Measurements from ENCODE around the gene MAOA.

Gene MAOA

DNA sequence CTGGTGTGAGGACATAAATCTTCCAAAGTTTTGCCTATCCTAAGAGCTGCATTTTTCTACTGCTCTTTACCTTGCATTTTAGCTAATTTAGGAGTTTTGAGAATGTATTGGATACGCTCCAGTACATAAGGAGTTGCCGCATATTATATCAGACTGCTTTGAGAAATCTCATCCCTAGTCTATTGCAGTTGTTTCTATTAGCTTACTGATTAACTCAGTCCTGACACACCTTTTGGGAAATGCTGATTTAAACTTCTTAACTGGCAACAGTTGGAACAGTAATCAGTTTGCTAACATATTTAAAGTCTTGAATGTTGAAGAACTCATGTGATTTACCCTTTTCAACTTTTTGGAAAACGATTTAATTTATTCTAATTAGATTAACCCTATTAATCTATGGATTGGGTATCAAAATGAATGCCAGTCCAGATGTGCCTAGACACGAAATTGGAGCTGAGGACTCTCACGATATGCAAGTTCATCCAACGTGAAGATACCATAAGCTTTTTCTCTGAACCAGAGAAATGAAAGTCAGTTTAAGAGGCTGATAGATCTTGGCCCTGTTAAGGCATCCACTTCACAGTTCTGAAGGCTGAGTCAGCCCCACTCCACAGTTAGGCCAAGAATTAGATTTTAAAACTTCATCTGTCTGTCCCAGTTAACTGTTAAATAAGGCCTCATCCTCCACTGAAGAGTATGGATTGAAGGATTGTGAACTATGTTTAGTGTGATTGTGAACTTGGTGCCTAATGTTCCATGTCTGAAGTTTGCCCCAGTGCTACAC is 90.0 kb downstream of the MAOA start:
- DNase-seq (ENCODE audit: insufficient read length, low spot score) (no peak), FAIRE-seq (no peak)
- TF ChIP-seq POLR2AphosphoS5 (IDR thresholded peaks at IDR 0.05; ENCODE audit: low read depth, low read length) = no peak
- no peak for TF ChIP-seq POLR2A (IDR thresholded peaks at IDR 0.05; ENCODE audit: low read depth, low read length)
- TF ChIP-seq TAF1 (IDR thresholded peaks at IDR 0.05; ENCODE audit: low read depth, low read length) = no peak
- no peak for TF ChIP-seq POU2F2 (IDR thresholded peaks at IDR 0.05; ENCODE audit: low read depth, low read length)
- no peak for TF ChIP-seq PAX5 (IDR thresholded peaks at IDR 0.05; ENCODE audit: insufficient read depth, low read length, severe bottlenecking)
- TF ChIP-seq SPI1 (IDR thresholded peaks at IDR 0.05; ENCODE audit: low read depth, low read length) = no peak

DNA sequence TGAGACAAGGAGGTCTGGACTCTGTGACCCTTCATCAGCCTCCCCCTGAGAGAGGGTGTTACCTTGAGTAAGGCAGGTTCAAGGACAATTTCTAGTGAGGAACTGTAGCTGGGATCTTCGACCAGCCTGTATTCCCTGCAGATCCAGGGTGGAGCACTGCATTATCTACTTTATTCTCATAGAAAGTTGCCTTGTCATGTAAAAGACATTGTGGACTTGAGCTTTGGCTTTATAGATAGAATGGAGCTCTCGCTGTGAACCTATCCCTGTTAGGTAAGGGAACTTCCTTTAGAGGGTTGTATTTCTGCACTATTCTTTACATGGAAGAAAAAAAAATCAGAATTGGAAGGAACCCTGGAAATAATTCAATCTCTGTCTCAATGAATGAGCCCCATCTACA is 91.4 kb downstream of the MAOA start:
- FAIRE-seq = no peak
- TF ChIP-seq POU2F2 (IDR thresholded peaks at IDR 0.05; ENCODE audit: low read depth, low read length) = no peak
- no peak for TF ChIP-seq SPI1 (IDR thresholded peaks at IDR 0.05; ENCODE audit: low read depth, low read length)
- TF ChIP-seq TAF1 (IDR thresholded peaks at IDR 0.05; ENCODE audit: low read depth, low read length) = no peak
- no peak for TF ChIP-seq POLR2AphosphoS5 (IDR thresholded peaks at IDR 0.05; ENCODE audit: low read depth, low read length)
- no peak for TF ChIP-seq PAX5 (IDR thresholded peaks at IDR 0.05; ENCODE audit: insufficient read depth, low read length, severe bottlenecking)
- TF ChIP-seq POLR2A (IDR thresholded peaks at IDR 0.05; ENCODE audit: low read depth, low read length) = no peak
- DNase-seq (ENCODE audit: insufficient read length, low spot score) = no peak

DNA sequence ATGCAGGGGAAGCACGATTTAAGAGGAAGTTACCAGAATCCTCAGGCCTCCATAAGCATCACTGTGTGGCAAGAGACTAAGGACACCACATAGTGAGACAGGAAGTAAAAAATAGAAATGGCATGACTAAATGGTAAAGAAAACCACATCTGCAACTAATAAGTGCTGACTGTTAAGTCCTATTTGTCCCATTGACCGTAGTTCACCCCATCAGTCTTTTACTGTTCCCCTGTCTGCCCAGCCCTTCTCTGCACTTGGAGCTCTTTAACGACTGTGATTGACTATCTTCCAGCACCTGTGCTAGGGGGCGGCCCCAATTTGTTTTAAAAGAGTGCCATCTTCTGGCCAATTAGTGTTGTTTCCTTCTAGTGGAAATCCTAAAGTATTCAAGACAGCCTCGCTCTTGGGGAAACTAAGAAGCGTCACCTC is 94.2 kb downstream of the MAOA start:
- FAIRE-seq = no peak
- TF ChIP-seq TAF1 (IDR thresholded peaks at IDR 0.05; ENCODE audit: low read depth, low read length) (no peak), POLR2A (IDR thresholded peaks at IDR 0.05; ENCODE audit: low read depth, low read length) (no peak), SPI1 (IDR thresholded peaks at IDR 0.05; ENCODE audit: low read depth, low read length) (no peak), PAX5 (IDR thresholded peaks at IDR 0.05; ENCODE audit: insufficient read depth, low read length, severe bottlenecking) (no peak), POLR2AphosphoS5 (IDR thresholded peaks at IDR 0.05; ENCODE audit: low read depth, low read length) (no peak), POU2F2 (IDR thresholded peaks at IDR 0.05; ENCODE audit: low read depth, low read length) (no peak)
- DNase-seq (ENCODE audit: insufficient read length, low spot score) = peak; percentile 2

DNA sequence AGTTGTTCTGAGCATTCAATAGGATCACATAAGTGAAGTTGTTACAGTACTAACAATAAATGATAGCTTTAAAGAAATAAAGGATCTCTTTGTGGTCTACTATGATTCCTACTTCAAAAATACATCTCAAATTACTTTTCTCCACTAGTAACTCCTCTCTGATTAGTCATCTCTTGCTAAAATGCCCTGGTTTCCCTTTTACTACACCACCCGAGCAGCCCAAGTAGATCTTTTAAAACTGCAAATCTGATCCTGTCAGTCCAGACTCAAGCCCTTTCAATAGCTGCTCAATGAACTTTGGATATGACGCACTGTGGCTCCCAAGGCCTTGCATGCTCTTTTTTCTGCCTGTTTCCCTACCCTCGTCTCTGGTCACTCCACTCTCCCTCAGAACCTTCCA is 97.5 kb downstream of the MAOA start:
- TF ChIP-seq PAX5 (IDR thresholded peaks at IDR 0.05; ENCODE audit: insufficient read depth, low read length, severe bottlenecking) = no peak
- TF ChIP-seq SPI1 (IDR thresholded peaks at IDR 0.05; ENCODE audit: low read depth, low read length) = no peak
- TF ChIP-seq POU2F2 (IDR thresholded peaks at IDR 0.05; ENCODE audit: low read depth, low read length) = no peak
- TF ChIP-seq POLR2A (IDR thresholded peaks at IDR 0.05; ENCODE audit: low read depth, low read length) = no peak
- TF ChIP-seq POLR2AphosphoS5 (IDR thresholded peaks at IDR 0.05; ENCODE audit: low read depth, low read length) = no peak
- no peak for TF ChIP-seq TAF1 (IDR thresholded peaks at IDR 0.05; ENCODE audit: low read depth, low read length)
- DNase-seq (ENCODE audit: insufficient read length, low spot score) (no peak), FAIRE-seq (no peak)

DNA sequence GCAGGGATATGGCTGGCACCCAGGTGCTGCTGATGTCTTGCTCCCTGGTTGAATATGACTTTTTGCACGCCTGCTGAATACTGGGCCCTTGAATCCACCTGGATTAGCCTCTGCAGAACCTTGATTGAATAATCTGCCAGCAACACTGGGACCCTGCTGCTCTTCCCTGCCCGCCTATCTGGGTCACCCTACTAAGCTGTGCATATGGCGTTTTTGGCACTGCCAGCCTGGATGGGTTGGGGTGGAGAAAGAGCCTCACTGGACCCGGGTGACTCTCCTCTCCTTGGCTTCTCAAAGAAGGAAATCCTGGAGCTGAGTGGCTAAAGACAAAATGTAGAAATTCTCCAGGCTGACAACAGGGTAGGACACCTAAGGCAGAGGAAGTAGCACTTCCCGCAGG is 100.0 kb downstream of the MAOA start:
- no peak for DNase-seq (ENCODE audit: insufficient read length, low spot score)
- no peak for FAIRE-seq
- TF ChIP-seq PAX5 (IDR thresholded peaks at IDR 0.05; ENCODE audit: insufficient read depth, low read length, severe bottlenecking) = no peak
- no peak for TF ChIP-seq POLR2A (IDR thresholded peaks at IDR 0.05; ENCODE audit: low read depth, low read length)
- no peak for TF ChIP-seq SPI1 (IDR thresholded peaks at IDR 0.05; ENCODE audit: low read depth, low read length)

DNA sequence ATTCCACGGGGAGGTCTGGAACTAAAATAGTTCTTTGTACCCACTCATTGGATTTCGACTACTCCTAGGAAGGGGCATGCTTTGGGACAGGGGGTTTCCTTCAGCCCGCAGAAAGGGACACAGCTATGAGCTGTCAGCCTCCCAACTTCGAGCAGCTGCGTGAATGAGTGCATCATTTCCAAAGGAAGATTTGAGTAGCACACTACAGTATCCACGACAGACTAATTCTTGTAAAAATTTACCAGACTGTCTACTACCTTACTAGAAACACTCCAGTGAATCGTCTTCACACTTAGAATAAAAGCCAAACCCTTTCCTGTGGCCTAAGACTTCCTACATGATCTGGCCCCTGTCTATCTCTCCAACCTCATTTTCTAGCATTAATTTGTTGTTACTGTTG is 101.9 kb downstream of the MAOA start:
- TF ChIP-seq POLR2AphosphoS5 (IDR thresholded peaks at IDR 0.05; ENCODE audit: low read depth, low read length) = no peak
- TF ChIP-seq POU2F2 (IDR thresholded peaks at IDR 0.05; ENCODE audit: low read depth, low read length) = no peak
- no peak for TF ChIP-seq PAX5 (IDR thresholded peaks at IDR 0.05; ENCODE audit: insufficient read depth, low read length, severe bottlenecking)
- TF ChIP-seq SPI1 (IDR thresholded peaks at IDR 0.05; ENCODE audit: low read depth, low read length) = no peak
- TF ChIP-seq POLR2A (IDR thresholded peaks at IDR 0.05; ENCODE audit: low read depth, low read length) = no peak
- no peak for TF ChIP-seq TAF1 (IDR thresholded peaks at IDR 0.05; ENCODE audit: low read depth, low read length)
- DNase-seq (ENCODE audit: insufficient read length, low spot score) (no peak), FAIRE-seq (no peak)

DNA sequence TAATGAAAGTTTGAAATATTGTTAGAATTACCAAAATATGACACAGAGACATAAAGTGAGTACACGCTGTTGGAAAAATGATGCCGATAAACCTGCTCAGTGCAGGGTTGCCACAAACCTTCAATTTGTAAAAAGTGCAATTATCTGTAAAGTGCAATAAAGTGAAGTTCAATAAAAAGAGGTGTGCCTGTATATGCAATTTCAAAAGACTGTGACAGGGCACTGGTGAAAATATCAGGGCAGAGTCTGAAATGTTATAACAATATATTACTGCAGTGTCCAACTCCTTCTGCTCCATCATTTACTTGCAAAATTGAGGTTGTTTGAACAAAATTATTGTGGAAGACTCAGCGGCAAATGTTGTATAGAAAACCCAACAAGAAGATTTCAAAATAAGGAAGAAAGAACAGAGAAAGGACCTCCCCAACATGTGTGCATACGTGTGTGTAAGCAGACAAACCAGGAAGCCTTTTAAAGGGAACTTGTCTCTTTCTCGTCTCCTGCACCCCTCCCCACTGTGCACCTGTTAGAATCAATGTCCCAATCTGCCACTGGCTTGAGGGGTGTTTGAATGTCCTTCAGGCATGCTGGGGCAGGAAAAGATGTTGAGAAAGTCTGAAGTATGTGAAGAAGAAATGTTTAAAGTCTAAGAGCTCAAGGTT is 130.0 kb downstream of the MAOA start:
- TF ChIP-seq POLR2A (IDR thresholded peaks at IDR 0.05; ENCODE audit: low read depth, low read length) (no peak), POLR2AphosphoS5 (IDR thresholded peaks at IDR 0.05; ENCODE audit: low read depth, low read length) (no peak), SPI1 (IDR thresholded peaks at IDR 0.05; ENCODE audit: low read depth, low read length) (no peak), PAX5 (IDR thresholded peaks at IDR 0.05; ENCODE audit: insufficient read depth, low read length, severe bottlenecking) (no peak), POU2F2 (IDR thresholded peaks at IDR 0.05; ENCODE audit: low read depth, low read length) (no peak), TAF1 (IDR thresholded peaks at IDR 0.05; ENCODE audit: low read depth, low read length) (no peak)
- DNase-seq (ENCODE audit: insufficient read length, low spot score) (no peak), FAIRE-seq (no peak)
